Upper lobe of right lung (tissue), 1 donor: ENCODE data around the gene PRSS27. TPM values are rescaled to one million over a fixed set of nuclear protein-coding genes. Genes with fewer than 3 reads are reported as not detected.
"Not testable (repeated sequence)": the region's sequence is repeated elsewhere in the genome, so short reads cannot be mapped to it uniquely, and the experiment has no call there.

Experiments
- ATAC-seq: fragments of 200-7000 bp; cut with Tn5 transposase; one replicate; pipeline ENCODE4 v1.9.1; 2020; ENCODE audit warnings: mild to moderate bottlenecking, moderate library complexity
- DNase-seq: peaks from one replicate; pipeline ENCODE4 v3.0.0-alpha.2; 2020
- H3K27ac ChIP-seq: fragments of 200-600 bp; one replicate; pipeline ENCODE4 v1.8.0; 2022
- H3K27me3 ChIP-seq: fragments of 200-600 bp; one replicate; pipeline ENCODE4 v1.8.0; 2022; ENCODE audit warnings: mild to moderate bottlenecking
- H3K36me3 ChIP-seq: fragments of 200-600 bp; one replicate; pipeline ENCODE4 v1.8.0; 2022
- H3K4me1 ChIP-seq: fragments of 200-600 bp; one replicate; pipeline ENCODE4 v1.8.0; 2022
- H3K4me3 ChIP-seq: fragments of 200-600 bp; one replicate; pipeline ENCODE4 v1.8.0; 2022; ENCODE audit warnings: mild to moderate bottlenecking
- H3K9me3 ChIP-seq: fragments of 200-600 bp; one replicate; pipeline ENCODE4 v1.8.0; 2022
- CTCF ChIP-seq: fragments of 200-600 bp; IDR thresholded peaks from one replicate; pipeline ENCODE4 v1.8.0; 2022; ENCODE audit warnings: antibody characterized with exemption
- intact Hi-C: fragments of 100-400 bp; cut with DNase I; formaldehyde crosslinking; loops from one replicate; pipeline ENCODE4 v1.11.0; 2022
- total RNA-seq: library from RNA; stranded (reverse); fragmentation: NEBNext Ultra II Directional; extraction: Animal tissue kit (Norgen Biotek cat#: 25700); gene quantifications from one replicate; pipeline ENCODE4 v1.2.1, GENCODE V29; 2021
- donor health status: DM: no; HTN: yes; CAD: no; lungs with severe emphysema.

PRSS27 gene
- total RNA-seq, 1 donor from 2014 or later = 0.81 TPM

GRCh38 chr16:2670017-2670416, 50.0 kb downstream of the PRSS27 start:
- H3K9me3 ChIP-seq, H3K27ac ChIP-seq, intact Hi-C loops, H3K27me3 ChIP-seq, ATAC-seq, H3K4me3 ChIP-seq: not testable (repeated sequence)
- H3K4me1 ChIP-seq = peaks cover 22% of the 10 kb centered on the region
- peaks cover 28% of the 10 kb centered on the region for H3K36me3 ChIP-seq
- DNase-seq = peak; percentile 85
- TF ChIP-seq CTCF = peak; percentile 68

GRCh38 chr16:2669587-2669986, 50.4 kb downstream of the PRSS27 start:
- DNase-seq, H3K4me3 ChIP-seq, intact Hi-C loops, ATAC-seq, H3K27me3 ChIP-seq, H3K27ac ChIP-seq, H3K9me3 ChIP-seq: not testable (repeated sequence)
- peaks cover 28% of the 10 kb centered on the region for H3K36me3 ChIP-seq
- peaks cover 23% of the 10 kb centered on the region for H3K4me1 ChIP-seq

GRCh38 chr16:2666671-2667070, 53.4 kb downstream of the PRSS27 start:
- intact Hi-C loops = not testable (repeated sequence)

GRCh38 chr16:2664574-2664982, 55.4 kb downstream of the PRSS27 start:
- no peak for DNase-seq
- no peak for ATAC-seq
- Histone ChIP-seq H3K27ac (no peak overlapping the region), H3K36me3 (peaks cover 40% of the 10 kb centered on the region), H3K27me3 (no peaks in the 10 kb centered on the region), H3K9me3 (no peaks in the 10 kb centered on the region), H3K4me1 (peaks cover 15% of the 10 kb centered on the region), H3K4me3 (no peak overlapping the region)
- TF ChIP-seq CTCF = no peak
- intact Hi-C loops = no loop called here

More at GRCh38 chr16:2666671-2667070, 53.4 kb downstream of the PRSS27 start:
- H3K36me3 ChIP-seq = peaks cover 39% of the 10 kb centered on the region
- not testable (repeated sequence) for H3K27ac ChIP-seq, DNase-seq, H3K4me3 ChIP-seq, H3K27me3 ChIP-seq, ATAC-seq, H3K9me3 ChIP-seq
- peaks cover 21% of the 10 kb centered on the region for H3K4me1 ChIP-seq

- no peak for TF ChIP-seq CTCF
- ATAC-seq (peak; percentile 71), DNase-seq (no peak)
- Histone ChIP-seq H3K36me3 (peaks cover 33% of the 10 kb centered on the region), H3K9me3 (no peaks in the 10 kb centered on the region), H3K4me1 (peaks cover 13% of the 10 kb centered on the region), H3K27ac (no peak overlapping the region), H3K27me3 (no peaks in the 10 kb centered on the region), H3K4me3 (no peak overlapping the region)
- intact Hi-C loops = no loop called here
Measured at GRCh38 chr16:2663553-2664546, 56.2 kb downstream of the PRSS27 start.

Other genes starting within 250 kb of the PRSS27 start
- gene NTN3, start 248.9 kb downstream of the PRSS27 start, total RNA-seq = not detected
- gene TBC1D24, start 245.1 kb downstream of the PRSS27 start, total RNA-seq = 43.7 TPM
- 298 TPM for gene ATP6V0C, start 206.3 kb downstream of the PRSS27 start, total RNA-seq
- gene AMDHD2, start 199.9 kb downstream of the PRSS27 start, total RNA-seq = 61.7 TPM
- 1.4 TPM for gene CEMP1, start 188.8 kb downstream of the PRSS27 start, total RNA-seq
- 90.9 TPM for gene PDPK1, start 182.2 kb downstream of the PRSS27 start, total RNA-seq
- gene KCTD5, start 37.7 kb downstream of the PRSS27 start, total RNA-seq = 23.8 TPM
- gene SRRM2, start 32.4 kb upstream of the PRSS27 start, total RNA-seq = 660 TPM
- 179 TPM for gene ELOB, start 57.1 kb upstream of the PRSS27 start, total RNA-seq
- not detected for gene PRSS33, start 67.3 kb upstream of the PRSS27 start, total RNA-seq
- gene PRSS41, start 78.2 kb upstream of the PRSS27 start, total RNA-seq = not detected
- gene PRSS21, start 97.0 kb upstream of the PRSS27 start, total RNA-seq = 17.1 TPM
- gene ZG16B, start 110.1 kb upstream of the PRSS27 start, total RNA-seq = not detected
- gene PRSS22, start 137.9 kb upstream of the PRSS27 start, total RNA-seq = 15.2 TPM
- 29.0 TPM for gene FLYWCH2, start 163.0 kb upstream of the PRSS27 start, total RNA-seq
- gene FLYWCH1, start 191.7 kb upstream of the PRSS27 start, total RNA-seq = 41.3 TPM
- gene KREMEN2, start 244.1 kb upstream of the PRSS27 start, total RNA-seq = not detected
- gene PAQR4, start 249.1 kb upstream of the PRSS27 start, total RNA-seq = 7.4 TPM